ENCODE results near the gene TSLP. TPM values are rescaled to one million over a fixed set of nuclear protein-coding genes. Genes with fewer than 3 reads are reported as not detected.

Gene TSLP
- total RNA-seq, 1 experiment from 2014 or later: 0.69 TPM

DNA sequence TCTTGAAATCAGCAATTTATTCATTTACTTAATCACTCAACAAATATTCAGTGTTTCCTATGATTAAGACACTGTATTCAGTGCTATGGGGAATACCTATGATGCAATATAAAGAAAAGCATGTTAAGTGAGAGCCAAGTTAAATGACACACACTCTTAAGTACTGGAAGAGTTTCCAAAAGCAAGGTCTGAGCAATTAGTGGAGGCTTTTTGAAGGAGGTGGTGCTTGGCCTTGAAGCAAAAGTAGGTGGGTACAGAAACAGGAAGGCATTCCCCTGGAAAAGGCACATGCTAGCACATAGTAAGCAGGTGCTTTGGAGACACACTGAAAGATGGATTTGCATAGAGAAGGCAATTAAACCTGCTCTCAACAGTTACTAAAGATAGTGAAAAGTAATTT, 4.0 kb downstream of the TSLP start:
- Histone ChIP-seq H3K4me1 (0 out of 2 replicates have a peak, but pooled peaks cover 4% of the 10 kb centered on the region), H3K4me3 (no peak overlapping the region), H3K27me3 (no peaks in the 10 kb centered on the region), H3K36me3 (no peaks in the 10 kb centered on the region), H3K27ac (no peak overlapping the region), H3K9me3 (replicated peaks) (no peaks in the 10 kb centered on the region)
- DNase-seq: no peak

DNA sequence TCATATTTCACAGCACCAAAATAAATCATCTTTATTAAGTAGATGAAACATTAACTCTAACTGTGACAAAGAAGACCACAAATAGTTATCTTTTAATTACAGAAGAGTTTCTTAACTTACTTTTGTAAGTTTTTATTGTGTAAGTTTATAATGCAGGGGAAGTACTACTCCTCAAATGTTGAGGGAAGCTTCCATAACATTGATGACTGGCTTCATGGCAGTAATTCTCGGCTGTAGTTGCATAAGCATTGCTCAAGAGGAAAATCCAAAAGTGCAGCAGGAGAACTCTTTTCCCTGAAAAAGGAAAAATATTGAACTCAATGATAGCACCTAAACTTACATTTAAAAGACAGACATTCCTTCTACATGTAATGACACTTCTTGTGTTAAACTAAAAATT, 4.6 kb downstream of the TSLP start:
- Histone ChIP-seq H3K27me3 (no peaks in the 10 kb centered on the region), H3K36me3 (no peaks in the 10 kb centered on the region), H3K27ac (no peak overlapping the region), H3K4me3 (no peak overlapping the region), H3K9me3 (replicated peaks) (no peaks in the 10 kb centered on the region), H3K4me1 (0 out of 2 replicates have a peak, but pooled peaks cover 4% of the 10 kb centered on the region)
- DNase-seq: no peak

DNA sequence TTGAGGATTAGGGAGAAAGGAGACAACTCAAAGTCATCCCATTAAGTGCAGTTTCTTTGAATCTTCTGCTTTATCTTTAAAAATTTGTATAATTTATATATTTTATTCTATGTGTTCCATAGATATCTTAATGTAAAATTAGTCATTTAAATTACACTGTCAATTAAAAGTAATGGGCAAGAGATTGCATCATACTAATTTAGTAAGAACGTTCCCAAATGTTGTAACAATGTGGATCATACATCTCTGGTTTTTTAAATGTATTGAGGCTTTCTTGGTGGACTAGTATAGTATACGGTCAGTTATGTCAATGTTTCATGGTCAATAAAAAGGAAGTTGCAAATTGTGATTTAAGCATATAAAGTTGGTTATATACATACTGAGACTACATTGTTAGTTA, 6.2 kb downstream of the TSLP start:
- Histone ChIP-seq H3K4me3 (no peak overlapping the region), H3K27me3 (no peaks in the 10 kb centered on the region; the same call in 1 of the 2 replicates), H3K36me3 (no peaks in the 10 kb centered on the region), H3K4me1 (0 out of 2 replicates have a peak, but pooled peaks cover 4% of the 10 kb centered on the region), H3K27ac (no peak overlapping the region), H3K9me3 (replicated peaks) (no peaks in the 10 kb centered on the region)
- DNase-seq: no peak

DNA sequence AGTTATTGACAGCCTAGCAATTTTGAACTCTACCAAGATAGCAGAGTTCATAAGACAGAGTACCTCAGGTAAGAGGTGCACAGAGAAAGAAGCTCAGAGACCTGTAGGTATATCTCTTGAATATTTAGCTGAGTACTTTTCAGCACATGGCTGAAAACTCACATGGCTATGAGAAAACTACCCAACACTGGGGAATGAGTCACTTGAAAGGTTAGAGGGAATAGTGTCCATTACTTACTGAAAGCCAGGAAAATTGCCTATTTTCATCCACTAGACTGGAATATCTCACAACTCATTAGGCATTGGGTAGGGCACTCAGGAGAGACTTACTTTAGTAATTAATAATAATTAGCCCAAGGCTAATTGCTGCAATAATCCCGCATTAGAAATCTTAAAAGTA, 8.3 kb downstream of the TSLP start:
- Histone ChIP-seq H3K36me3 (no peaks in the 10 kb centered on the region), H3K27me3 (no peaks in the 10 kb centered on the region; the same call in 1 of the 2 replicates), H3K9me3 (replicated peaks) (no peaks in the 10 kb centered on the region), H3K4me3 (no peak overlapping the region), H3K27ac (no peak overlapping the region), H3K4me1 (no peaks in the 10 kb centered on the region)
- DNase-seq: no peak

DNA sequence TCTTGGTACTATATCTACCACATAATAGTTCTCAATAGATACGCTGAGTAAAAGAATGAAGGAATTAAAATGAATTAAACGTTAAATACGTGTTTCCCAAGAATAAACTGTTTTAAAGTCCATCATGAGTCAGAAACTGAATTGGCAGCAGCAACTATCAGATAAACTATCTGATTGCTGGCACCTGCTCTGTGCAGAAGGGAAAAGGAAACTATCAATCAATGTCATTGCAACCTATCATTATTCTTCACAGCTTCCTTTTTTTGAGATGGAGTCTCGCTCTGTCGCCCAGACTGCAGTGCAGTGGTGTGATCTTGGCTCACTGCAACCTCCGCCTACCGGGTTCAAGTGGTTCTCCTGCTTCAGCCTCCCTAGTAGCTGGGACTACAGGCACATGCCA, 11.8 kb downstream of the TSLP start:
- Histone ChIP-seq H3K9me3 (replicated peaks) (no peaks in the 10 kb centered on the region), H3K4me1 (no peaks in the 10 kb centered on the region), H3K27me3 (no peaks in the 10 kb centered on the region; the same call in 1 of the 2 replicates), H3K4me3 (no peak overlapping the region), H3K36me3 (no peaks in the 10 kb centered on the region), H3K27ac (no peak overlapping the region)
- DNase-seq: no peak

DNA sequence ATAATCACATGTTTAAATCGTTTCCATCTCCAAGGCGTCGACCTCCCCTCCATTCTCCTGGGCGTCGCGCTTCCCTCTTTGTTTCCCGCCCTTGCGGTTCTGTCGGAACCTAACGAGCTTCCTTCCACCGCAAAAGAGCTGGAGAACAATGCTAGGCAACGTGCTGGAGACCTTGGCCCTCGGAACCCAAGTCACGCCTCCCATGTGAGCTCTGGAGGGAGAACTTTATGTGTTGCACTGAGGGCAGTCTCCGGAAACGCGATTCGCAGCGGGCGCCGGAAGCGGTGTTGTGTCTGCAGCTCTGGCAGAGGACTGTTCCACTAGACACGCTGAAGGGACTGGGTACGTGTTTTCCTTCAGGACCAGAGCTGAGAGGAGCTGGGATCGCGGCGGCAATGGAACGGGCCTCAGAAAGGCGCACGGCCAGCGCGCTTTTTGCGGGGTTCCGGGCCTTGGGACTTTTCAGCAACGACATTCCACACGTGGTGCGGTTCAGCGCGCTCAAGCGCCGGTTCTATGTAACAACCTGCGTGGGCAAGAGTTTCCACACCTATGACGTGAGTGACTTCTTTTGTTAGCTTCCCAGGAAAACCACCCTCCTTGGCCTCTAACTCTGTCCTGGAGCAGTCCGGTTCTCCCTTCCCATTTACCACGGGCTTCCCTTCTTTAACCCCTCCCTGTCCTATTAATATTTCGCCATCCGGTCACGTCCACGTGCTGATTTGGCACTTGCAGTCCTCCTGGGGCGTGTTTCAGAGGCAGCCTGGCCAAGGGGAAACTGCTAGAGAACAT, 20.7 kb downstream of the TSLP start, which contains the start of gene WDR36:
Gene WDR36, plus strand, starts transcription at position 287 of the 792 bp plus-strand sequence. Its CDS starts 109 bp downstream, at position 396.
- peak; percentile 92 to 97 for DNase-seq
- Histone ChIP-seq H3K27ac (peak within 1 kb of the TSS; percentile 65), H3K4me1 (peaks cover 11% of the 10 kb centered on the region; the same call in 1 of the 2 replicates), H3K36me3 (peaks cover 14% of the 10 kb centered on the region), H3K27me3 (no peaks in the 10 kb centered on the region), H3K9me3 (replicated peaks) (no peaks in the 10 kb centered on the region), H3K4me3 (peak within 1 kb of the TSS; percentile 93)

DNA sequence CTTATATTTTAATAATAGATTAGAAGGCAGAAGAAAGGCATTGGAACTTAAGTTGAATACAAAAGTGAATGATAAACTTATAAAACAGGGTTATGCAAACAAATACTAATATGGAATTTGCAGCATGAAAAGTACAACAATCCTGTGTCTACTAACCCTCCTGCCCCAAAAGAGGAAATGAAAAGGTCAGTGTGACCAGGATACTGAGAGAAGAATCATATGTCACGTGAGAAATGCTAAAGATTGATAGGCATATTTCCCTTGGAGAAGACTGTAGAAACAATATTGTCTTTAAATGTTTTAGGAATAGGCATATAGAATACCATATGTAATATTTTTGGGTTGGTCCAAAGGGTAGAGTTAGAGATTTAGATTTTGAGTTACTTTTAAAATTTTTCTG, 24.5 kb downstream of the TSLP start:
- H3K27ac ChIP-seq: no peak overlapping the region
- no peaks in the 10 kb centered on the region for H3K9me3 ChIP-seq (replicated peaks)
- no peak for DNase-seq
- H3K27me3 ChIP-seq: no peaks in the 10 kb centered on the region
- H3K4me3 ChIP-seq: no peak overlapping the region
- H3K36me3 ChIP-seq: peaks cover 36% of the 10 kb centered on the region
- peaks cover 11% of the 10 kb centered on the region; the same call in 1 of the 2 replicates for H3K4me1 ChIP-seq

DNA sequence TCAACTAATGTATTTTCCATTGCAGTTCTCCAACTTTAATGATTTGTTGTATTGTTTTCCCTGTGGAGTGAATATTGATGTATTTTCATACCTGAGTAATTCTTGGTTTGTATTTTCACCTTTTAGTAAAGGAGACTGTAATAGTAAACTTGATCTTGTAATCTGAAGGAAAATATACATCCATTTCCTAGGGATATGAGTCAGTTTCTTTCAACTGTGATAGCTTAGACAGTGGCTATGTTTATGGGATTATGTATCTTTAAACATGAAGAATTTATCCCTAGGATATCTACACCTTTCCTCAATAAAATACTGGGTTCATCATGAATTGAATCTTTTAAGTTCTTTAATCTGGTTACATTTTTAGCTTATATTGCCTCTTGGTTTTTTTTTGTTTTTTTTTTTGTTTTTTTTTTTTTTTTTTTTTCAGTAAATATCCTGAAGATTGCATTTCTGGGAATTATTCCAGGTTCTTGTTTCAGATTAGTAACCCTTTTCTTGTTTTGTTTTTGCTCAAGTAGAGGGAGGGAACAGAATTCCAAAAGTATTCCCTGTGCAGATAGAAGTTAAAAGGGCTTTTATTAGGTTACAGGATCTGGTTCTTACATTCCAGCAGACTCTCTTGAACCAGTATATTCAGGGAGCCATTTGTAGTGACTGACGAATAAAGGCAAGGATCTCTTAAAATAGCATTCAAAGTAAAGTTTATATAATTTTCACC, 27.7 kb downstream of the TSLP start:
- H3K9me3 ChIP-seq (replicated peaks): no peaks in the 10 kb centered on the region
- no peaks in the 10 kb centered on the region for H3K4me1 ChIP-seq
- no peaks in the 10 kb centered on the region for H3K27me3 ChIP-seq
- peaks cover 63% of the 10 kb centered on the region for H3K36me3 ChIP-seq
- H3K4me3 ChIP-seq: no peak overlapping the region
- no peak for DNase-seq
- H3K27ac ChIP-seq: no peak overlapping the region

DNA sequence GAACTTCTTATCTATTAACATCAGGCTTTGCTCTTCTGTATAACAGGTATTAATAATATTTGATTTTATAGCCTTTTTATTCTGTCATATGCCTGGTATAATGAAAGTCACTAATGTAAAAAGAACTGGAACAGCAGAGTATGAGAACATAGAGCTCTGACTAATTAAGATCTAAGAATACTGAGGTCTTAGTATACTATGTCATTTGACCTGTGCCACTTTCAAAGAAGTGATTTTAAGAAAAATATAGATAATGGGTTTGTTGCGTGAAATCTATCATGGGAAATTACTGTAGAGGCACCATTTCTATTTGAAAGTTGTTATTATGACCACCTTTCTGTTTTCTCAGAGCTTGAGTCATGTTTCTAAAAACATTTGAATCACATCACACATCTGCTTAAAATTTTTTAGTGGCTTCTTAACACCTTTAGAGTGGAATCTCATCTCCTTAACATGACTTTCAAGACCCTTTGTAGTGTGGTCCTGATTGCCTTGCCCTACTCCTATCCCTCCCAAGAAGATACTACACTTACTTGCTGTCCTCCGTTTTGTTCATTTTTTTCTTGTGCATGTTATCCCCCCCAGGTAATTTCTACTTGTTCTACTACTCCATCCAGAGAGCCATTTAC, 34.9 kb downstream of the TSLP start:
- Histone ChIP-seq H3K4me1 (no peaks in the 10 kb centered on the region), H3K36me3 (peaks cover 90% of the 10 kb centered on the region), H3K4me3 (no peak overlapping the region), H3K27me3 (no peaks in the 10 kb centered on the region), H3K9me3 (replicated peaks) (no peaks in the 10 kb centered on the region), H3K27ac (no peak overlapping the region)
- DNase-seq: no peak

DNA sequence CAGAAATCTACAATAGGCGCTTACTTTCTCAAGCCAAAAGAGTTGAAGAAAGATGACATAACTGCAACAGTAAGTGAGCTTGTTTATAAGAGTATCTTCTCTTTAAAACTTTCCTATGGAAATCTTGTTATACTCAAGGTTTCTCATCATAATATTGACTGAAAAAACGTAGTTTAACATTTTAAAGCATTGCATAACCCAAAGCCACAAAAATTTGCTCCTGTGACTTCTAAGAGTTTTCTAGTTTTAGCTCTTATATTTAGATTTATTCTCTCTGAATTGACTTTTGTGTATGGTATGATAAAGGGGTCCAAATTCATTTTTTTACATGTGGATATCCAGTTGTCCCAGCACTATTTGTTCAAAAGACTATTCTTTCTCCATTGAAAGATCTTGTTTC, 35.9 kb downstream of the TSLP start:
- no peak for DNase-seq
- Histone ChIP-seq H3K4me3 (no peak overlapping the region), H3K36me3 (peaks cover 85% of the 10 kb centered on the region), H3K27me3 (no peaks in the 10 kb centered on the region), H3K27ac (no peak overlapping the region), H3K9me3 (replicated peaks) (no peaks in the 10 kb centered on the region), H3K4me1 (no peaks in the 10 kb centered on the region)

DNA sequence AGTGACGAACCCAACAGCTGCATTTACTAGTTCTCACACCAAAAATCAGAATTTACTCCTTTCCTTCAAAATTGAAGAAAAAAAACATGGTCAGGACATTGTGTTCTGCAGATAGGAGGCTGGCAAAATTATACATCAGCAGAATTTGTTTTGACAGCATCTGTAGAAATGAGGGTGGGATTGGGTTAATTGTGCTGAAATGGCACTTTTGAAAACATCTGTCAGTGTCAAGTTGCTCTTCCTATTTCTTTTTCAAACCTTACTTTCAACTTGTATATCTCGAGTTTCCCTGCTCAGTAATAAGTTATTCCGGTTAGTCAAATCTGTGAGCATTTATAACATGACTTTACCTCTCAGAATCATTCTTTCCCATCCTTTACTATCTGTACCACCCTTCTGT, 40.4 kb downstream of the TSLP start:
- H3K4me3 ChIP-seq: no peak overlapping the region
- H3K27ac ChIP-seq: no peak overlapping the region
- H3K27me3 ChIP-seq: no peaks in the 10 kb centered on the region
- H3K36me3 ChIP-seq: peaks cover 81% of the 10 kb centered on the region
- no peak for DNase-seq
- no peaks in the 10 kb centered on the region for H3K9me3 ChIP-seq (replicated peaks)
- H3K4me1 ChIP-seq: no peaks in the 10 kb centered on the region

DNA sequence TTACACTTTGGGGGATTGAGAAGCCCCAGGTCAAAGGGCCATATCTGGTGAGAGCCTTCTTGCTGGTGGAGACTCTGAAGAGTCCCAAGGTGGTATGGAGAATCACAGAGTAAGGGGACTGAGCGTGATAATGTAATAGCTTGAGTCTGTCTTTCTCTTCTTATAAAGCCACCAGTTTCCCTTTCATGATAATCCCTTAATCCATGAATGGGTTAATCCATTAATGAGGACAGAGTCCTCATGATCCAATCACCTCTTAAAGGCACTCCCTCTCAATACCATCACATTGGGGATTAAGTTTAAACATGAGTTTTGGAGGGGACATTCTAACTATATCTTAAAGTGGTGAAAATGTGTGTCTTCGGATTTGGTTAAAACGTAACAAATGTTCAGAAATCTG, 42.2 kb downstream of the TSLP start:
- peaks cover 79% of the 10 kb centered on the region for H3K36me3 ChIP-seq
- no peak for DNase-seq
- H3K9me3 ChIP-seq (replicated peaks): no peaks in the 10 kb centered on the region
- no peaks in the 10 kb centered on the region for H3K4me1 ChIP-seq
- no peaks in the 10 kb centered on the region for H3K27me3 ChIP-seq
- H3K4me3 ChIP-seq: no peak overlapping the region
- no peak overlapping the region for H3K27ac ChIP-seq

DNA sequence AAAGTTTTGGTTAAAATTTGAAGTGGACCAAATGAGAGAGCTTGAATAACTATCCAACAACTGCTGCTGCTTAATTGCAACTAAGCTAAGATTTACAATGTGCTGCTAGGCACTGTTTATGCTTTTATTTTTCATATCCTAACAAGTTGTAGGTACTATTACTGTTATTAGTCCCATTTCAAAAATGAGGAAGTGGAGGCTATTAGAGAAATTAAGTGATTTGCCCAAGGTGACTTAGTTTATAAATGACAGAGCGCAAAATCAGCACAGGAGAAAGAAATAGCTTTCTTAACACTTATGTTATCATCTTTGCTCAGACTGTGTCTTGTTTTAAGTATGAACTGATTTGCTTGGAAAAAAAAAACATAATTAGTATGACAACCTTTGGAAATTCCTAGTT, 43.7 kb downstream of the TSLP start:
- no peak overlapping the region for H3K4me3 ChIP-seq
- H3K9me3 ChIP-seq (replicated peaks): no peaks in the 10 kb centered on the region
- no peak overlapping the region for H3K27ac ChIP-seq
- H3K27me3 ChIP-seq: no peaks in the 10 kb centered on the region
- no peaks in the 10 kb centered on the region for H3K4me1 ChIP-seq
- no peak for DNase-seq
- peaks cover 78% of the 10 kb centered on the region for H3K36me3 ChIP-seq

DNA sequence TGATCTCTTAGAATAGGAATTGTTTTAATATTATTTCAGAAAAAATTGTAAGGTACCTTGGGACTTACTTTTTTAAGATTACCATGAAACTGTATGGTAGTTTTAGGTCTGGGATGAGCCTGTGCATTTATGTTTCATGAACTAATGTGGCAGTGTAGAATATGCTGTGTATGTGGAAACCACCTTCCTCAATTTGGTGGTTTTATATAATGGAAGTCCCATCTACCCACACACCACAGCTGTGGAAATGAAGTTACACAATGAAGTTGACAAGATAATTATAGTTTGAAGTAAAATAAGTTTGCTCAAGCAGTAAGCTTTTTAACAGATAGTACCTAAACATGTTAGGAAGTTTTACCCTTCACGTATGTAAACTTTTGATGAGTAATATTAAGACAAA, 45.0 kb downstream of the TSLP start:
- no peaks in the 10 kb centered on the region for H3K9me3 ChIP-seq (replicated peaks)
- H3K4me3 ChIP-seq: no peak overlapping the region
- H3K4me1 ChIP-seq: no peaks in the 10 kb centered on the region
- no peak for DNase-seq
- peaks cover 82% of the 10 kb centered on the region for H3K36me3 ChIP-seq
- H3K27ac ChIP-seq: no peak overlapping the region
- no peaks in the 10 kb centered on the region for H3K27me3 ChIP-seq

DNA sequence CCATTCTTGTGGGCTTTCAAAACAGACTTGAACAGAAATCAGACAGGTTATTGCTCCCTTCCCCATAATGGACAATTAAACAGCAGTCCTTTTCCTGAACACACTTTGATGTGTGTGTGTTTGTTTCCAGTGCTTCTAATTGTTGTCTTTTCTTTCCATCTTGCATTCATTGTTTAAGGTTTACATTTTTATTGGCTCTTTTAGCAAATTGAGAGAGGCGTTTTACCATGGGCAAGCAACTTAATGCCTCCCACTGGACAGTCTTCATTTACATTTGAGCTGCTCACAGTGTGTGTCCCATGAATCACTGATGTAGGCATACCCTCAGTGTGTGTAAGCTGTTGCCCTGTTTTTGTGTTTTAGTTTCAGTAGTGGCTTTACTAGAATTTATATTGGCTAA, 45.6 kb downstream of the TSLP start:
- Histone ChIP-seq H3K27ac (no peak overlapping the region), H3K27me3 (no peaks in the 10 kb centered on the region), H3K4me1 (no peaks in the 10 kb centered on the region), H3K9me3 (replicated peaks) (no peaks in the 10 kb centered on the region), H3K36me3 (peaks cover 85% of the 10 kb centered on the region), H3K4me3 (no peak overlapping the region)
- no peak for DNase-seq

Measured in SJCRH30 (cell line).